ENCODE results near the gene ADAM8.
A peak's percentile ranks its signal among the peaks of the same experiment; 100 is the strongest.

The ADAM8 gene

GRCh38 chr10:133308421-133309099, 31.9 kb upstream of the ADAM8 start, which contains the start of the genes TUBGCP2 and ZNF511:
TUBGCP2 (minus strand) TSS chr10:133308872; CDS start chr10:133302941, 5,931 bp downstream.
ZNF511 (plus strand) TSS chr10:133308914; CDS start chr10:133308944, 30 bp downstream.
- no peak for DNase-seq (ENCODE audit: low read depth)

- DNase-seq (ENCODE audit: low read depth), result no peak
These were observed 31.2 kb upstream of the ADAM8 start for GRCh38 chr10:133307776-133308420.

- DNase-seq (ENCODE audit: low read depth), result no peak
These were observed 30.3 kb upstream of the ADAM8 start for GRCh38 chr10:133306941-133307379.

GRCh38 chr10:133306097-133306476, 29.4 kb upstream of the ADAM8 start:
- DNase-seq (ENCODE audit: low read depth), result no peak

- DNase-seq (ENCODE audit: low read depth), result no peak
These were observed 26.5 kb upstream of the ADAM8 start for GRCh38 chr10:133303206-133303605.

GRCh38 chr10:133302230-133302629, 25.6 kb upstream of the ADAM8 start:
- no peak for DNase-seq (ENCODE audit: low read depth)

GRCh38 chr10:133299738-133300137, 23.1 kb upstream of the ADAM8 start:
- no peak for DNase-seq (ENCODE audit: low read depth)

GRCh38 chr10:133299224-133299623, 22.6 kb upstream of the ADAM8 start:
- no peak for DNase-seq (ENCODE audit: low read depth)

GRCh38 chr10:133298466-133298865, 21.8 kb upstream of the ADAM8 start:
- DNase-seq (ENCODE audit: low read depth), result no peak

- no peak for DNase-seq (ENCODE audit: low read depth)
These were observed 20.8 kb upstream of the ADAM8 start for GRCh38 chr10:133297504-133297903.

GRCh38 chr10:133295426-133296320, 19.0 kb upstream of the ADAM8 start:
- DNase-seq (ENCODE audit: low read depth), result no peak

GRCh38 chr10:133294189-133294588, 17.5 kb upstream of the ADAM8 start:
- no peak for DNase-seq (ENCODE audit: low read depth)

- no peak for DNase-seq (ENCODE audit: low read depth)
These were observed 17.1 kb upstream of the ADAM8 start for GRCh38 chr10:133293810-133294119.

GRCh38 chr10:133292919-133293809, 16.5 kb upstream of the ADAM8 start:
- peak; percentile 75 for DNase-seq (ENCODE audit: low read depth)

- no peak for DNase-seq (ENCODE audit: low read depth)
These were observed 13.1 kb upstream of the ADAM8 start for GRCh38 chr10:133289761-133290160.

- DNase-seq (ENCODE audit: low read depth), result no peak
These were observed 11.3 kb upstream of the ADAM8 start for GRCh38 chr10:133287832-133288500.

- no peak for DNase-seq (ENCODE audit: low read depth)
These were observed 9.7 kb upstream of the ADAM8 start for GRCh38 chr10:133286366-133286765.

- DNase-seq (ENCODE audit: low read depth), result no peak
These were observed 8.5 kb upstream of the ADAM8 start for GRCh38 chr10:133285217-133285616.

GRCh38 chr10:133283931-133284330, 7.3 kb upstream of the ADAM8 start:
- no peak for DNase-seq (ENCODE audit: low read depth)

- DNase-seq (ENCODE audit: low read depth), result no peak
These were observed 6.2 kb upstream of the ADAM8 start for GRCh38 chr10:133282846-133283390.

Measured in HS-5 (cell line).